ENCODE measurements around the gene TRIM67. TPM values are rescaled to one million over a fixed set of nuclear protein-coding genes. Genes with fewer than 3 reads are reported as not detected.

The TRIM67 gene
- total and polyA plus RNA-seq, 12 donors, result 0.06 to 1.5 (median 0.31) TPM

DNA sequence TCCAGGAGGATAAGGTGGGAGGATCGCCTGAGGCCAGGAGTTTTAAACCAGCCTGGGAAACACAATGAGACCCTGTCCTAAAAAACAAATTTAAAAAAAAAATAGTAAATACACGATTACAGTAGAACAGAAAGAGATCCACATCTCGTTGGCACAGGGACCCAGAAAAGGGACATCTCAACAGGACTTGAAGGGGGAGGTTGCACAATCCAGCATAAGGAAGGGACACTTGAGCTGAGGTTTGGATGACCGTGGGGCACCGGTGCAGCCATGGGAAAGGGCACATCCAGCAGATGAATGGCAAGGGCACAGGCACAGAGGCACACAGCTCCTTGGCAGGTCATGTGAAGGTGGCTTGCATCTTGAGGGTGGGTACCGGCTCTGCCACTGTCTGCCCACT, 20.5 kb downstream of the TRIM67 start:
- 78 to 83% (median 81%) methylated on average over 5 to 6 of the region's 6 CpGs for WGBS, 4 donors
- intact Hi-C loops (cut with DNase I), result no loop called here
- H3K36me3 ChIP-seq (replicated peaks in 1 of 2), result no peaks in the 10 kb centered on the region
- no peak for DNase-seq
- H3K27ac ChIP-seq, result no peak overlapping the region
- no peaks in the 10 kb centered on the region for H3K9me3 ChIP-seq (replicated peaks in 1 of 3)
- TF ChIP-seq POLR2A (IDR thresholded peaks at IDR 0.05), result no peak
- TF ChIP-seq, protein P1, sequence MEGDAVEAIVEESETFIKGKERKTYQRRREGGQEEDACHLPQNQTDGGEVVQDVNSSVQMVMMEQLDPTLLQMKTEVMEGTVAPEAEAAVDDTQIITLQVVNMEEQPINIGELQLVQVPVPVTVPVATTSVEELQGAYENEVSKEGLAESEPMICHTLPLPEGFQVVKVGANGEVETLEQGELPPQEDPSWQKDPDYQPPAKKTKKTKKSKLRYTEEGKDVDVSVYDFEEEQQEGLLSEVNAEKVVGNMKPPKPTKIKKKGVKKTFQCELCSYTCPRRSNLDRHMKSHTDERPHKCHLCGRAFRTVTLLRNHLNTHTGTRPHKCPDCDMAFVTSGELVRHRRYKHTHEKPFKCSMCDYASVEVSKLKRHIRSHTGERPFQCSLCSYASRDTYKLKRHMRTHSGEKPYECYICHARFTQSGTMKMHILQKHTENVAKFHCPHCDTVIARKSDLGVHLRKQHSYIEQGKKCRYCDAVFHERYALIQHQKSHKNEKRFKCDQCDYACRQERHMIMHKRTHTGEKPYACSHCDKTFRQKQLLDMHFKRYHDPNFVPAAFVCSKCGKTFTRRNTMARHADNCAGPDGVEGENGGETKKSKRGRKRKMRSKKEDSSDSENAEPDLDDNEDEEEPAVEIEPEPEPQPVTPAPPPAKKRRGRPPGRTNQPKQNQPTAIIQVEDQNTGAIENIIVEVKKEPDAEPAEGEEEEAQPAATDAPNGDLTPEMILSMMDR (IDR thresholded peaks at IDR 0.05), result no peak
- H3K4me3 ChIP-seq, result no peak overlapping the region
- H3K27me3 ChIP-seq, result no peaks in the 10 kb centered on the region
- H3K4me1 ChIP-seq (replicated peaks in 1 of 2), result no peaks in the 10 kb centered on the region

DNA sequence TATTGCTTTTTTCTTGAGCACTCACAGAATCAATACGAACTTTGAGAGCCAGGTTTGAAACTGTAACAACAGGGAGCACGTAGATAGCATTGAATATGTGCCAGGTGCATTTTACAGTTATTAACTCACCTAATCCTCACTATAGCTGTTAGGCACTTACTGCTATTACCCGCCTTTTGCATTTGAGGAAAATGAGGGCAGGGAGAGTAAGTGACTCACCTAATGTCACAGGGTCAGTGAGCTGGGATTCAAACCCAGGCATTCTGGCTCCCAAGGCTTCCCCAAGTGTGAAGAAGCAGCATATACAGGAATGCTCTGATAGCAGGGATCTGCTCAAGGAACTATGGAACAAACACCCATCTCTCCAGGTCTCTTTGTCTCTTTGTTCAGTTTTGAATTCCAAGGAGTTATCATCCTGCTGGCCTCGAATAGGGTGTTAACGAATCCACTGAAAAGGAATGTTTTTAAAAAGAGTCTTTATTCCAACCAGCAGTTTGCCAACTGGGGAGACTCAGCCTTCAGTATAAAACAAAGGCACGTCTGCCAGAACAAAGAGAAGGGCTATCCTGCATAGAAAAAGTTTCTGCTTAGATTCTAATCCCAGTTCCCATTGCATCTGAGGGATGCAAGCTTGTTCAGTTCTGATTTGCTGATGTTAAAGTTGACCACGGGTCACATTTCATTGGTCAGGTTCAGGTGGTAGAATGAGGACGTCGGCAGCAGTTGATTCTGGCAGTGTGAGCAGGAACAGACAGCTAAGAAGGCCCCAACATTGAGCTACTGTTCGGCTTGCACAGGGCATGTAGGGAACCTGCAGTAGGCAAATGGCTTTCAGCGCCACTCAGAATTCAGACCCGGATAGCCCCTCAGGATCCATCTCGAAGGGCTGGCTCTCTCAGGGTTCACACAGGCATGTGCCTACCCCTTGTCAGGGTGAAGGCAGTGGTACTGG, 22.1 kb downstream of the TRIM67 start:
- H3K27me3 ChIP-seq, result no peaks in the 10 kb centered on the region
- intact Hi-C loops (cut with DNase I), result no loop called here
- TF ChIP-seq, protein P1 (IDR thresholded peaks at IDR 0.05), result no peak
- no peak for TF ChIP-seq POLR2A (IDR thresholded peaks at IDR 0.05)
- H3K9me3 ChIP-seq (replicated peaks in 1 of 3), result no peaks in the 10 kb centered on the region
- 57 to 77% (median 74%) methylated on average over 10 to 13 of the region's 13 CpGs for WGBS, 4 donors
- H3K27ac ChIP-seq, result no peak overlapping the region
- no peaks in the 10 kb centered on the region for H3K36me3 ChIP-seq (replicated peaks in 1 of 2)
- H3K4me3 ChIP-seq, result no peak overlapping the region
- no peak for DNase-seq
- no peaks in the 10 kb centered on the region for H3K4me1 ChIP-seq (replicated peaks in 1 of 2)

DNA sequence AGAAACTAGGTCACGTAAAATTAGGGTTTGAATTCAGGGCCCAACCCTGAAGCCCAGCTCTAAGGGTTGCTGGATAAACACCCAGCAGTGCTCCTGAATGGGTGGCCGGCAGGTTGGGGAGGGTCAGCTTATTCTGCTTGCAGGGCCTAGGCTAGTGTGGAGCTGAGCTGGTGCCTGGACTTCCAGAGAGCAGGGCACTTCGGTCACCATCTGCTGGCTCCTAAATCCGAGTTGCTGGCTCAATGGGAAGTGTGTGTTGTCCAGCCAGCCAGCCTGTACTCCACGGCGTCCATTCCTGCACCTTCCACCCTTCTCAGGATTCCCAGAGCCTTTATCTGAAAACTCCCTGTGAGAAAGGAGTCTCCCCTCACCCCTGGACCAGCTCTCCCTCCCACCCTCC, 23.0 kb downstream of the TRIM67 start:
- H3K9me3 ChIP-seq (replicated peaks in 1 of 3), result no peaks in the 10 kb centered on the region
- no peak overlapping the region for H3K4me3 ChIP-seq
- H3K27ac ChIP-seq, result no peak overlapping the region
- no peak for DNase-seq
- TF ChIP-seq POLR2A (IDR thresholded peaks at IDR 0.05), result no peak
- TF ChIP-seq, protein P1 (IDR thresholded peaks at IDR 0.05), result no peak
- WGBS, 4 donors, result 82 to 90% (median 87%) methylated on average over 3 to 6 of the region's 6 CpGs
- no peaks in the 10 kb centered on the region for H3K36me3 ChIP-seq (replicated peaks in 1 of 2)
- H3K4me1 ChIP-seq (replicated peaks in 1 of 2), result no peaks in the 10 kb centered on the region
- H3K27me3 ChIP-seq, result no peaks in the 10 kb centered on the region
- intact Hi-C loops (cut with DNase I), result no loop called here

DNA sequence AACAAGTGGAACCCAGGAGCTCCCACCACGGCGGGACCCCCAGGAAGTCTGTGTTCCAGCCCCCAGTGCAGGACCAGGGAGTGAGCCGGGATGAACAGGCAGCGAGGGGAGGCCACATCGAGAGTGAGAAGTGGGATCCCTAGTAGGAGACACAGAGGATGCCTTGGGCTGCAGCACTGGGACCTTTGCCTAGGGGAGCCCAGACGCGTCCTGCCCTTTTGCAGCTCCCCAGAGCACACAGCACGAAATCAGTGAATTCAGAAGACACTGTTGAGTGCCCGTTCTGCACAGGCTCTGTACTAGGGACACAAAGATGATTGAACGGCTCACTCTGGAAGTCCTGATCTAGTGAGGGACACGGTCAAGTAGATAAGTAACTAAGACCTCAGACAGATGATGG, 23.5 kb downstream of the TRIM67 start:
- Histone ChIP-seq H3K4me1 (replicated peaks in 1 of 2) (no peaks in the 10 kb centered on the region), H3K27me3 (no peaks in the 10 kb centered on the region), H3K9me3 (replicated peaks in 1 of 3) (no peaks in the 10 kb centered on the region), H3K36me3 (replicated peaks in 1 of 2) (no peaks in the 10 kb centered on the region), H3K4me3 (no peak overlapping the region), H3K27ac (no peak overlapping the region)
- DNase-seq, result no peak
- TF ChIP-seq, protein P1 (IDR thresholded peaks at IDR 0.05), result no peak
- TF ChIP-seq POLR2A (IDR thresholded peaks at IDR 0.05), result no peak
- WGBS, 4 donors, result 86 to 94% (median 90%) methylated on average over 11 of the region's 11 CpGs
- intact Hi-C loops (cut with DNase I), result no loop called here
